H1 (cell line): Measurements from ENCODE around the gene ADNP2. TPM values are rescaled to one million over a fixed set of nuclear protein-coding genes. Genes with fewer than 3 reads are reported as not detected.

ENCODE experiments used
- PHF8 ChIP-seq: fragments of 200-600 bp; sonication (generic); conservative IDR thresholded peaks from 2 replicates; pipeline ENCODE4 v1.7.1; 2012; ENCODE audit warnings: low read depth, mild to moderate bottlenecking, inconsistent platforms, low read length, moderate library complexity
- SIX5 ChIP-seq: IDR thresholded peaks from 2 replicates; pipeline ENCODE4 v1.6.1; 2011; ENCODE audit warnings: mild to moderate bottlenecking, low read depth, low read length
- polyA plus RNA-seq, 7 experiments: library from polyadenylated mRNA; depleted of rRNA in 3 of 7; stranded (reverse) in 5 of 7; unstranded in 2 of 7; fragments of >200 nt in 5 of 7; fragments of 200-250 nt in 2 of 7; gene quantifications; 1 replicate in 5 of 7; 2 replicates in 1 of 7; 4 replicates in 1 of 7; pipeline versions ENCODE4 v1.2.1 to v1.2.3, GENCODE V29; 2011 to 2013; ENCODE audit warnings: missing spikeins in 2 of 7, mixed read lengths in 2 of 7
- total RNA-seq: library from RNA; stranded (reverse); fragmentation: NEBNext Ultra II Directional; extraction: Animal tissue kit (Norgen Biotek cat#: 25700); gene quantifications from 2 replicates; pipeline ENCODE4 v1.2.1, GENCODE V29; 2021
- TF ChIP-seq, protein P1 (sequence below): IDR thresholded peaks from 2 replicates; pipeline ENCODE4 v1.6.1; 2012; ENCODE audit warnings: inconsistent platforms

The ADNP2 gene
- total and polyA plus RNA-seq, 2 of the 8 experiments (the other 6 are each of a cell fraction or from before 2014, with no cell fraction given) = 25.1 to 61.6 TPM

DNA sequence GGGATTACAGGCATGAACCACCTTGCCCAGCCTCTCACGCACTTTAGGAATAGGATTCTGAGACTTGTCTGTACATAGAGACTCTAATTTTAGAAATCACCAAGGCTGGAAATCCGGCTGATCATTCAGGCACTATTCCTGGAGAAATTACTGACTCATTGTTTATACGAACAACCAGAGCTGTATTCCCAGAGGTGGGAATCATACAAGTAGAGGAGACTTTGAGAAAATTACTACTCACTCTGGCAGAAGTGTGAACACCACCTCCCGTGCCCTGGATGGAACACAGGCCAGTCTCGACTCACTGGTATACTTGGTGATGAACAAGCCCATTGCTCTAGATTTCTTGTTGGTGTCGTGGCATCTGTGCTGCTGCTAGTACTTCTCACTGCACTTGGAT is 5.8 kb upstream of the ADNP2 start (continued):
- TF ChIP-seq, protein P1, sequence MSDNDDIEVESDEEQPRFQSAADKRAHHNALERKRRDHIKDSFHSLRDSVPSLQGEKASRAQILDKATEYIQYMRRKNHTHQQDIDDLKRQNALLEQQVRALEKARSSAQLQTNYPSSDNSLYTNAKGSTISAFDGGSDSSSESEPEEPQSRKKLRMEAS = no peak
- TF ChIP-seq SIX5 = no peak
- TF ChIP-seq PHF8 = no peak
